ENCODE results near the gene ELMOD3. TPM values are rescaled to one million over a fixed set of nuclear protein-coding genes. Genes with fewer than 3 reads are reported as not detected.
"Not testable (repeated sequence)": the region's sequence is repeated elsewhere in the genome, so short reads cannot be mapped to it uniquely, and the experiment has no call there.

The ELMOD3 gene
- total and polyA plus RNA-seq, 12 donors: 7.3 to 23.8 (median 9.3) TPM

DNA sequence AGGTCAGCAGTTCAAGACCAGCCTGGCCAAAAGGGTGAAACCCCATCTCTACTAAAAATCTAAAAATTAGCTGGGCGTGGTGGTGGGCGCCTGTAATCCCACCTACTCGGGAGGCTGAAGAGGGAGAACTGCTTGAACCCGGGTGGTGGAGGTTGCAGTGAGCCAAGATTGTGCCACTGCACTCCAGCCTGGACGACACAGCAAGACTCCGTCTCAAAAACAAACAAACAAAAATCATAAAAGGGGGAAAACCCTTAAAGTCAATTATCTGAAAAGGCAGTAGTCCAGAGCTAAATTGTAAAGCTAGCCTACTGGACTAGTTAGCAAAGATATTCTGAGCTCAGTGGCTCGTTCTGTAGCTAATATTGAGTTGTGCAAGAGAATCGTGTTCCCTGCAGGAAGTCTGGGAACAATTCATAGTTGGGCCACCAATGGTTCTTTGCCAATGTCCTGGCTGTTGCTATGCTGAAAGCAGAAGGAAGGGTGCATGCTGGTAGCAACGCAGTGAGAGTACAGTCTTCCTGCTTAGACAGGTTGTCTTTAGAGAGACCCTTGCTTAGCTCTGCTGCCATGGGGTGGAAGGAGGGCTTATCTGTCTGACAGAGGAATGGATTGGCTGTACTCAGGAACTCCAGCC, 31.1 kb upstream of the ELMOD3 start:
- DNase-seq (no peak), ATAC-seq (no peak)
- intact Hi-C loops (cut with DNase I): no loop called here
- H3K4me3 ChIP-seq: no peak overlapping the region
- H3K27ac ChIP-seq: peak overlapping the region in 1 of 10 donors; percentile 34
- H3K9me3 ChIP-seq: no peaks in the 10 kb centered on the region
- WGBS, 2 donors: 80 to 87% methylated on average over 9 of the region's 9 CpGs
- TF ChIP-seq, protein P1, sequence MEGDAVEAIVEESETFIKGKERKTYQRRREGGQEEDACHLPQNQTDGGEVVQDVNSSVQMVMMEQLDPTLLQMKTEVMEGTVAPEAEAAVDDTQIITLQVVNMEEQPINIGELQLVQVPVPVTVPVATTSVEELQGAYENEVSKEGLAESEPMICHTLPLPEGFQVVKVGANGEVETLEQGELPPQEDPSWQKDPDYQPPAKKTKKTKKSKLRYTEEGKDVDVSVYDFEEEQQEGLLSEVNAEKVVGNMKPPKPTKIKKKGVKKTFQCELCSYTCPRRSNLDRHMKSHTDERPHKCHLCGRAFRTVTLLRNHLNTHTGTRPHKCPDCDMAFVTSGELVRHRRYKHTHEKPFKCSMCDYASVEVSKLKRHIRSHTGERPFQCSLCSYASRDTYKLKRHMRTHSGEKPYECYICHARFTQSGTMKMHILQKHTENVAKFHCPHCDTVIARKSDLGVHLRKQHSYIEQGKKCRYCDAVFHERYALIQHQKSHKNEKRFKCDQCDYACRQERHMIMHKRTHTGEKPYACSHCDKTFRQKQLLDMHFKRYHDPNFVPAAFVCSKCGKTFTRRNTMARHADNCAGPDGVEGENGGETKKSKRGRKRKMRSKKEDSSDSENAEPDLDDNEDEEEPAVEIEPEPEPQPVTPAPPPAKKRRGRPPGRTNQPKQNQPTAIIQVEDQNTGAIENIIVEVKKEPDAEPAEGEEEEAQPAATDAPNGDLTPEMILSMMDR (IDR thresholded peaks at IDR 0.05): no peak
- no peaks in the 10 kb centered on the region for H3K27me3 ChIP-seq
- H3K36me3 ChIP-seq: peaks cover 0 to 81% (median 54%) of the 10 kb centered on the region in 9 donors
- H3K4me1 ChIP-seq: peaks cover 14 to 85% (median 53%) of the 10 kb centered on the region in 9 donors

DNA sequence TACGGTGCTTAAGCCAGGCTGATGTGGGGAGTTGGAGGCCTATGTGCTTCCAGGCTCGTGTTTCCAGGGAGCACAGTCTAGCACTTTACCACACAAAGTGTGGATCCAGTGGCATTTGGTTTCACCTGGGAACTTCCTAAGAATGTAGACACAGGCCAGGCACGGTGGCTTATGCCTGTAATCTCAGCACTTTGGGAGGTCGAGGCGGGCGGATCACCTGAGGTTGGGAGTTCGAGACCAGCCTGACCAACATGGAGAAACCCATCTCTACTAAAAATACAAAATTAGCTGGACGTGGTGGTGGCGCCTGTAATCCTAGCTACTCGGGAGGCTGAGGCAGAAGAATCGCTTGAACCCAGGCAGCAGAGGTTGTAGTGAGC, 30.6 kb upstream of the ELMOD3 start:
- H3K27me3 ChIP-seq; intact Hi-C loops (cut with DNase I); H3K4me3 ChIP-seq; ATAC-seq; H3K9me3 ChIP-seq; DNase-seq: not testable (repeated sequence)
- WGBS, 2 donors: 89 to 96% methylated on average over 11 of the region's 11 CpGs
- Histone ChIP-seq H3K27ac (peak overlapping the region in 1 of 10 donors; percentile 34), H3K4me1 (peaks cover 14 to 84% (median 52%) of the 10 kb centered on the region in 9 donors), H3K36me3 (peaks cover 0 to 76% (median 53%) of the 10 kb centered on the region in 9 donors)

DNA sequence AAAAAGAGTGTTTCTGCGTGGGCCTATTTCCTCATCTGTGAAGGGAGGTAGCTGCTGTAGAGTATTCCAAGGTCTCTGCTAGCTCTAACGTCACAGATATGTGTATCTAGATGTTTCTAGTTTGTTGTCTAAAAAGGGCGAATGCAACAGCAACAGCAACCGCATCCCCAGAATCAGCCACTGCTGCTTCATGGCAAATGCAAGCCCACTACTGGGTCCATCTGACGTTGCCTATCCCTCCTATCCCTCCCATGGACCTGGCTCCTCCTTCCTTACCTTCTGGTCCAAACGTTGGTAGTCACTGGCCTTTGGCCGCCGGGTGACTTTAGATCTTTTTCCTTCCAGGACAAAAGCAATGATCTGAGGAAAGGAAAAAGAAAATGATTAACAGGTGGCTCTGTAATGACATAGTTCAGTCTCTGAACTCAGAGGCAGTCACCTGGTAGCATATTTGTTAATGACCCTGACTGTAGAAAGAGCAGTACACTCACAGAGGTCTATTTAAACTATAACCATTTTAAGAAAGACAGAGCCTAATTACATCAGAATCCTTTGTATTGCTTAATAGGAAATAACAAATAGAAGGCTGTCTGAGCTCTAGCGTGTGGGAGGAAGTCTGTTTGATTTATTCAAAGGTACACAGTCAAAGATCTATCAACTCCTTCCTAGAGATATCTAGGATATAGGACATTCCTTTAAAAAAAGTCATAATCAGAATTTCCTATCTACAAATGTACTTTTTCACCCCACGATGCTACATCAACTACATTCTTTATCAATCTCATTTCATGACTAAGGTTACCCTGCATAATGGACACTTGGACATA, 29.7 kb upstream of the ELMOD3 start:
- H3K27me3 ChIP-seq: no peaks in the 10 kb centered on the region
- H3K36me3 ChIP-seq: peaks cover 0 to 67% (median 45%) of the 10 kb centered on the region in 9 donors
- ATAC-seq: no peak
- no peak for DNase-seq
- H3K27ac ChIP-seq: peak overlapping the region in 2 of 10 donors; percentile 96 to 98
- no peaks in the 10 kb centered on the region for H3K9me3 ChIP-seq
- peak overlapping the region in 8 of 10 donors; percentile 62 to 90 (median 74) for H3K4me3 ChIP-seq
- TF ChIP-seq, protein P1 (IDR thresholded peaks at IDR 0.05): no peak
- intact Hi-C loops (cut with DNase I): no loop called here
- peaks cover 14 to 79% (median 49%) of the 10 kb centered on the region in 9 donors for H3K4me1 ChIP-seq
- WGBS, 2 donors: 52 to 62% methylated on average over 10 of the region's 10 CpGs

DNA sequence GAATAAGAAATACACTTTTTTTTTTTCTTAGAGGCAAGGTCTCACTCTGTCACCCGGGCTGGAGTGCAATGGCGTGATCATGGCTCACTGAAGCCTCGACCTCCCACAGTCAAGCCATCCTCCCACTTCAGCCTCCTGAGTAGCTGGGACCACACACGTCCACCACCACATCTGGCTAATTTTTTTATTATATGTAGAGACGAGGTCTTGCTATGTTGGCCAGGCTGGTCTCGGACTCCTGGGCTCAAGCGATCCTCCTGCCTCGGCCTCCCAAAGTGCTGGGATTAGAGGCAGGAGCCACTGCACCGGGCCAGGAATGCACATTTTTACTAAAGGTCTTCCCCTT, 29.1 kb upstream of the ELMOD3 start:
- Histone ChIP-seq H3K27me3 (no peaks in the 10 kb centered on the region), H3K9me3 (no peaks in the 10 kb centered on the region), H3K4me3 (peak overlapping the region in 9 of 10 donors; percentile 57 to 90 (median 71)), H3K36me3 (peaks cover 0 to 61% (median 41%) of the 10 kb centered on the region in 9 donors), H3K27ac (peak overlapping the region in 2 of 10 donors; percentile 96 to 98), H3K4me1 (peaks cover 14 to 74% (median 49%) of the 10 kb centered on the region in 9 donors)
- TF ChIP-seq, protein P1 (IDR thresholded peaks at IDR 0.05): no peak
- 59 to 61% methylated on average over 9 of the region's 9 CpGs for WGBS, 2 donors
- DNase-seq (no peak), ATAC-seq (no peak)
- intact Hi-C loops (cut with DNase I): no loop called here
